NB4 (cell line): ENCODE measurements around the gene CACUL1.

Experiments used
- CTCF ChIP-seq: IDR thresholded peaks from one replicate; pipeline ENCODE4 v1.5.1; 2012; ENCODE audit warnings: low read depth, low read length
- POLR2A ChIP-seq: IDR thresholded peaks from 2 replicates; pipeline ENCODE4 v1.6.1; 2011; ENCODE audit warnings: mild to moderate bottlenecking; ENCODE audit not compliant: insufficient read length; ENCODE audit errors: extremely low read depth

- no peak for TF ChIP-seq CTCF
- TF ChIP-seq POLR2A, result no peak
Measured at GRCh38 chr10:118742782-118743181, 12.0 kb downstream of the CACUL1 start.
